Choroid plexus epithelial cell (primary cell): Measurements from ENCODE around the gene RNF144A.
A peak's percentile ranks its signal among the peaks of the same experiment; 100 is the strongest.

Experiments used
- DNase-seq: peaks from one replicate; pipeline ENCODE4 v3.0.0-alpha.2; 2010; ENCODE audit warnings: low read depth
- H3K4me3 ChIP-seq: 2 replicates; pipeline ENCODE4 v1.5.1; 2011; ENCODE audit warnings: low read depth, mild to moderate bottlenecking, control low read depth, low read length, moderate library complexity
- CTCF ChIP-seq: conservative IDR thresholded peaks from 2 replicates; pipeline ENCODE4 v1.5.1; 2011; ENCODE audit warnings: low read depth, mild to moderate bottlenecking, control low read depth, inconsistent platforms, low read length, moderate library complexity

RNF144A gene

GRCh38 chr2:6986301-6986911 lies 69.2 kb downstream of the RNF144A start:
- no peak for TF ChIP-seq CTCF

GRCh38 chr2:6986912-6987361 lies 69.7 kb downstream of the RNF144A start:
- no peak for TF ChIP-seq CTCF
- no peak for DNase-seq
- H3K4me3 ChIP-seq, result no peak overlapping the region

More at GRCh38 chr2:6986301-6986911, 69.2 kb downstream of the RNF144A start:
- DNase-seq, result peak; percentile 20
- H3K4me3 ChIP-seq, result no peak overlapping the region

GRCh38 chr2:6990871-6991270 lies 73.7 kb downstream of the RNF144A start:
- H3K4me3 ChIP-seq, result no peak overlapping the region
- no peak for DNase-seq
- TF ChIP-seq CTCF, result no peak

GRCh38 chr2:6992794-6993228 lies 75.6 kb downstream of the RNF144A start:
- no peak for DNase-seq
- no peak overlapping the region for H3K4me3 ChIP-seq
- no peak for TF ChIP-seq CTCF

- TF ChIP-seq CTCF, result no peak
- DNase-seq, result no peak
- no peak overlapping the region for H3K4me3 ChIP-seq
Measured at GRCh38 chr2:6993229-6993640, 76.0 kb downstream of the RNF144A start.

GRCh38 chr2:6993936-6994335 lies 76.7 kb downstream of the RNF144A start:
- no peak for TF ChIP-seq CTCF
- no peak for DNase-seq

GRCh38 chr2:6994536-6995128 lies 77.4 kb downstream of the RNF144A start:
- TF ChIP-seq CTCF, result no peak
- DNase-seq, result no peak
- H3K4me3 ChIP-seq, result no peak overlapping the region

More at GRCh38 chr2:6993936-6994335, 76.7 kb downstream of the RNF144A start:
- no peak overlapping the region for H3K4me3 ChIP-seq
